Kidney epithelial cell (primary cell): ENCODE data around the gene RNF213. TPM values are rescaled to one million over a fixed set of nuclear protein-coding genes. Genes with fewer than 3 reads are reported as not detected.

Experiments used
- DNase-seq: peaks from one replicate; pipeline ENCODE4 v3.0.0-alpha.2; 2010; ENCODE audit warnings: low read depth
- H3K27me3 ChIP-seq: 2 replicates; pipeline ENCODE4 v1.6.0; 2011; ENCODE audit warnings: low read length; ENCODE audit not compliant: control insufficient read depth, insufficient read depth
- H3K36me3 ChIP-seq: 2 replicates; pipeline ENCODE4 v1.5.1; 2011; ENCODE audit warnings: low read length; ENCODE audit not compliant: control insufficient read depth, insufficient read depth
- H3K4me3 ChIP-seq: 2 replicates; pipeline ENCODE4 v1.5.1; 2011; ENCODE audit warnings: low read depth, mild to moderate bottlenecking, control low read depth, low read length
- total RNA-seq: library from RNA; depleted of rRNA; stranded (reverse); fragments of >200 nt; gene quantifications from 2 replicates; pipeline ENCODE4 v1.2.3, GENCODE V29; 2015
- TF ChIP-seq, protein P1 (sequence below): IDR thresholded peaks from 2 replicates; pipeline ENCODE4 v1.5.1; 2011; ENCODE audit warnings: mild to moderate bottlenecking, moderate library complexity, low read length, control low read depth, inconsistent platforms; ENCODE audit not compliant: insufficient read depth, poor library complexity, severe bottlenecking

Gene RNF213
- total RNA-seq, 1 donor from 2014 or later = 111 TPM

DNA sequence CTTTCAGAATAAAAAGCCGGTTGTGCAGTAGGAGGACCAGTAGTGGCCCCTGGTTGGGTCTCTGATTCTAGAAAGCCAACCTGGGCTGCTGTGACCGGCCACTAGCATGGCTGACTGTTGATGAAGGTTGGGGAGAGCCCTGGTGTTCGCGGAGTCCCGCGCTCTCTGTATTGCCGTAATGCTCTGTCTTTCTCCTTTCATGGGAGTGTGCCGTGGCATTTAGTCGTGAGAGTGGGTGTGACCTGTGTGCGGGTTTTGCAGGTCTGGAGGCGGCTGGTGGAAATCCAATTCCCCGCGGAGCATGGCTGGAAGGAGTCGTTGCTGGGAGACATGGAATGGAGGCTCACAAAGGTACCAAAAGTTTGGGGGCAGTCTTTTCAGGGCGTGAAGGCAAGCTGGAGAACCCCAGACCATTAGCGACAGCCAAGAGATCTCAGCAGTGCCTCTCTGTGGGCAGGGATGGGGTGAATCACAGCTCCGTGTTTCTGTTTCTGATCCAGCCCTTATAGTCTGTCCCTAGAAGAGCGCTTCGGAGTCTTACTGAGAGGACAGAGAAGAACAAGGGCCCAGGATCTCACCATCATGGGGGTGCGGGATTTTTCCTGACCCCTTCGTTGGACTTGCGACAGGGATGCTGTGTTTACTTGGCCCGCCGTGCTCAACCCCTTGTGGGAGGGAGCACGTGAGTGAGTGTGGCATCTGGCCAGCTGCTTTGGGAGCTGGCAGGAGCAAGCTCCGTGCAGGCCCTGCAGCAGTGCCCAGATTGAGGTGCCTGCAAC is 56.5 kb downstream of the RNF213 start:
- H3K36me3 ChIP-seq = peaks cover 6% of the 10 kb centered on the region
- TF ChIP-seq, protein P1, sequence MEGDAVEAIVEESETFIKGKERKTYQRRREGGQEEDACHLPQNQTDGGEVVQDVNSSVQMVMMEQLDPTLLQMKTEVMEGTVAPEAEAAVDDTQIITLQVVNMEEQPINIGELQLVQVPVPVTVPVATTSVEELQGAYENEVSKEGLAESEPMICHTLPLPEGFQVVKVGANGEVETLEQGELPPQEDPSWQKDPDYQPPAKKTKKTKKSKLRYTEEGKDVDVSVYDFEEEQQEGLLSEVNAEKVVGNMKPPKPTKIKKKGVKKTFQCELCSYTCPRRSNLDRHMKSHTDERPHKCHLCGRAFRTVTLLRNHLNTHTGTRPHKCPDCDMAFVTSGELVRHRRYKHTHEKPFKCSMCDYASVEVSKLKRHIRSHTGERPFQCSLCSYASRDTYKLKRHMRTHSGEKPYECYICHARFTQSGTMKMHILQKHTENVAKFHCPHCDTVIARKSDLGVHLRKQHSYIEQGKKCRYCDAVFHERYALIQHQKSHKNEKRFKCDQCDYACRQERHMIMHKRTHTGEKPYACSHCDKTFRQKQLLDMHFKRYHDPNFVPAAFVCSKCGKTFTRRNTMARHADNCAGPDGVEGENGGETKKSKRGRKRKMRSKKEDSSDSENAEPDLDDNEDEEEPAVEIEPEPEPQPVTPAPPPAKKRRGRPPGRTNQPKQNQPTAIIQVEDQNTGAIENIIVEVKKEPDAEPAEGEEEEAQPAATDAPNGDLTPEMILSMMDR = no peak
- DNase-seq = no peak

DNA sequence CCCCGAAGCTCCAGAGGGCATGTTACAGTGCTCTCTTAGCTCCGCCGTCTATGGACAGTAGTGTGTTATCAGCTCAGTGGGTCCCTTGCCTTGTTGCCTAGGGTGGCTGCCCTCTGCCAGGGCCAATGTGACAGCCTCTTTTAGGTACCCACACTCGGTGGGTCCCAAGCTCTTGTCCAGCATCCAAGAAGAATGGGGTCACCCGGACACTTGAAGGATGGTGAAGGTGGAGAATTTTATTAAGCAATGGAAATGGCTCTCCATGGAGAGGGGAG is 57.0 kb downstream of the RNF213 start:
- no peaks in the 10 kb centered on the region for H3K27me3 ChIP-seq
- no peak for DNase-seq
- peaks cover 6% of the 10 kb centered on the region for H3K36me3 ChIP-seq
- no peak overlapping the region for H3K4me3 ChIP-seq
- TF ChIP-seq, protein P1 = no peak

More for the DNA sequence above, 56.5 kb downstream of the RNF213 start:
- Histone ChIP-seq H3K4me3 (no peak overlapping the region), H3K27me3 (no peaks in the 10 kb centered on the region)

DNA sequence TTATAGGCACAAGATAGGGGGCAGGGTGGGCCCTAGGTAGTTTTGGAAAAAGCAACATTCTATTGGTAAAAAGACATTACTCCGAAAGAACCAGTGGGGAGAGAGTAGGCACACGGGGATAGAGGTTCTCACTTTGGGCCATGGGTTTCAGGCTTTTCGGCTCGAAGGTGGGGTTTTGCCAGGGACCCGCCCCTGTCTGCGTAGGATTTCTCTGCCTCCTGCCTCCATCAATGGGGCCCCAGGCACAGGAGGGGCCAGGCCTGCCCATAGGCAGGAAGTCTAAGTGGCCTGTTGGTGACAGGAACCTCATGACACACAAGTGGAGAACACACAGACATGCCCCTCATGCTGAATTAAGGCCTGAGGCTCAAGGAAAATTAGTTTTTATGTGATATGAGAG is 57.5 kb downstream of the RNF213 start:
- peaks cover 5% of the 10 kb centered on the region for H3K36me3 ChIP-seq
- H3K27me3 ChIP-seq = no peaks in the 10 kb centered on the region
- DNase-seq = no peak
- TF ChIP-seq, protein P1 = no peak
- H3K4me3 ChIP-seq = no peak overlapping the region

DNA sequence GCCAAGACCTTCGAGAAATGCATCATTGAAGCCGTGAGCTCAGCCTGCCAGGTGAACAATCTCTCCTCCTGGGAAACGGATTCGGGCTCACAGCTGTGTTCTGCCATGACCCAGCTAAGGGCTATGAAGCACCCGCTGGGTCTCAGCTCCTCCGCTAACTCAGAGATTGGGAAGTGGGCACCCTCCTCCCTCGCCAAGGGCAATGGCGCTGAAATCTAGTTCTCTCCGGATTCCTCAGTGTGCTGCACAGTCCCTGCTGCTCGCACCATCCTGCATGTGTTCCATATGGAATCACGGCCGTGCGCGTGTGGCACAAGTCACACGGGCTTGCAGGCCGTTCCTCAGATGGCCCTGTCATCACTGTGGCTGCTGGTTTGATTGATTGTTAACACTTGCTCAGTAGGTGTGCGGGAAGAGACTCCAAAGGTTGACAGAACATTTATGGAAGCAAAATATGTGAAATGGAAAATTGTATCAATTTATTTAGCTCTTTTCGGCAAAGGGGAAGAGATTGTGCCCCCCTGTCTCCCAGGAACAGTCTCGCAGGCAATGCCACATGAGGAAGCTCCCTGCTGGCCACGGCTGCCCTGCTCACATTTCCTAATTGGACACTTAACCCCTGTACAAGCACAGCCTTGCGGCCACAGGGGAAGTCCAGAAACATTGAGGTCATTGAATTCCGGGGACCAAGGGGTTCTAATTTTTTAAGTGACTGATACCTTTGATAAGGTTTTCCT is 58.8 kb downstream of the RNF213 start:
- H3K27me3 ChIP-seq = no peaks in the 10 kb centered on the region
- no peak for DNase-seq
- peaks cover 5% of the 10 kb centered on the region for H3K36me3 ChIP-seq
- TF ChIP-seq, protein P1 = no peak
- no peak overlapping the region for H3K4me3 ChIP-seq

DNA sequence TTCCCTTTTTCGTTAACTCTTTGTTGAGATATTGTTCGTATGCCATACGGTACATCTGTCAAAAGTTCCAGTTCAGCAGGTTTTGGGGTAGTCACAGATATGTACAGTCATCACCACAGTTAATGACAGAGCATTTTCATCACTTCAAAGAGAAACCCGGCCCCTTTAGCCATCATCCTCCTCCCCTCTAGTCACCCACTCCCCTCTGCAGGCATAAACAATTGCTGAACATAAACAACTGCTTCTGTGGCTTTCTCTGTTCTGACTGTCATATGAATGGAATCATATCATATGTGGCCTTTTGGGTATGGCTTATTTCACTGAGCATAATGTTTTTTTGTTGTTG is 59.3 kb downstream of the RNF213 start:
- TF ChIP-seq, protein P1 = no peak
- no peak for DNase-seq
- H3K36me3 ChIP-seq = peaks cover 5% of the 10 kb centered on the region
- H3K4me3 ChIP-seq = no peak overlapping the region
- no peaks in the 10 kb centered on the region for H3K27me3 ChIP-seq
